A673 (cell line): ENCODE results near the gene DOCK1. TPM values are rescaled to one million over a fixed set of nuclear protein-coding genes. Genes with fewer than 3 reads are reported as not detected.
A peak's percentile ranks its signal among the peaks of the same experiment; 100 is the strongest.

ENCODE experiments used
- BruUV-seq: library from RNA; stranded (reverse); fragments of 400-500 nt; replicated peaks from 2 replicates; lab custom pipeline; 2021; lab: Mats Ljungman, UMichigan
- CTCF ChIA-PET: fragments of 300-600 bp; sonication (Branson Sonifier 250); formaldehyde crosslinking; loops from one replicate; lab custom pipeline; 2022; ENCODE audit warnings: antibody characterized with exemption; lab: Charles Lee
- POLR2A ChIA-PET: fragments of 300-600 bp; sonication (Branson Sonifier 250); formaldehyde crosslinking; loops from one replicate; lab custom pipeline; 2022; ENCODE audit warnings: antibody characterized with exemption; ENCODE audit not compliant: low non-redundant PET; lab: Charles Lee
- DNase-seq: peaks from one replicate; pipeline ENCODE4 v3.0.0-alpha.2; 2015; ENCODE audit warnings: low spot score
- H3K27ac ChIP-seq: fragments of 200-600 bp; sonication (generic); 2 replicates; pipeline ENCODE4 v1.5.1; 2016; ENCODE audit warnings: mixed run types, low read depth, mild to moderate bottlenecking, mixed read lengths, antibody characterized with exemption, low read length; ENCODE audit not compliant: poor library complexity, severe bottlenecking
- H3K27me3 ChIP-seq: fragments of 200-600 bp; sonication (generic); replicated peaks from 2 replicates; pipeline ENCODE4 v1.6.1; 2017; ENCODE audit warnings: mixed run types, low read depth, mild to moderate bottlenecking, mixed read lengths, antibody characterized with exemption, low read length; ENCODE audit not compliant: insufficient read depth, poor library complexity
- H3K36me3 ChIP-seq: fragments of 200-600 bp; sonication (generic); 2 replicates; pipeline ENCODE4 v1.6.1; 2016; ENCODE audit warnings: mixed run types, mild to moderate bottlenecking, mixed read lengths, antibody characterized with exemption, low read length; ENCODE audit not compliant: insufficient read depth, poor library complexity, severe bottlenecking
- H3K4me1 ChIP-seq: fragments of 200-600 bp; sonication (generic); 2 replicates; pipeline ENCODE4 v1.6.1; 2017; ENCODE audit warnings: mixed run types, mild to moderate bottlenecking, mixed read lengths, antibody characterized with exemption, low read length; ENCODE audit not compliant: insufficient read depth, poor library complexity, severe bottlenecking
- H3K4me3 ChIP-seq: fragments of 200-600 bp; sonication (generic); 2 replicates; pipeline ENCODE4 v1.5.1; 2016; ENCODE audit warnings: low read depth, mixed run types, mild to moderate bottlenecking, mixed read lengths, low read length; ENCODE audit not compliant: poor library complexity, severe bottlenecking
- H3K9me3 ChIP-seq: fragments of 200-600 bp; sonication (generic); 2 replicates; pipeline ENCODE4 v1.6.1; 2016; ENCODE audit warnings: mixed run types, low read depth, mild to moderate bottlenecking, mixed read lengths, antibody characterized with exemption, low read length; ENCODE audit not compliant: poor library complexity, severe bottlenecking
- CTCF ChIP-seq: fragments of 300-800, 200-600 bp; sonication (generic); conservative IDR thresholded peaks from 2 replicates; pipeline ENCODE4 v1.5.1; 2017; ENCODE audit warnings: low read depth, mild to moderate bottlenecking, antibody characterized with exemption, low read length, moderate library complexity, mixed read lengths
- EZH2 ChIP-seq: fragments of 200-600 bp; sonication (generic); IDR thresholded peaks from 2 replicates; pipeline ENCODE4 v1.6.1; 2017; ENCODE audit warnings: borderline replicate concordance, low read depth, mild to moderate bottlenecking, mixed read lengths, antibody characterized with exemption, low read length; ENCODE audit not compliant: poor library complexity, severe bottlenecking
- intact Hi-C: fragments of 100-400 bp; cut with micrococcal nuclease; formaldehyde crosslinking; loops from one replicate; pipeline ENCODE4 v1.10.0; 2022; ENCODE audit not compliant: unreplicated experiment
- total RNA-seq: library from RNA; stranded (reverse); gene quantifications from 2 replicates; pipeline ENCODE4 v1.2.3, GENCODE V29; 2021

DOCK1 gene
- total RNA-seq, 1 experiment from 2014 or later: 30.7 TPM

DNA sequence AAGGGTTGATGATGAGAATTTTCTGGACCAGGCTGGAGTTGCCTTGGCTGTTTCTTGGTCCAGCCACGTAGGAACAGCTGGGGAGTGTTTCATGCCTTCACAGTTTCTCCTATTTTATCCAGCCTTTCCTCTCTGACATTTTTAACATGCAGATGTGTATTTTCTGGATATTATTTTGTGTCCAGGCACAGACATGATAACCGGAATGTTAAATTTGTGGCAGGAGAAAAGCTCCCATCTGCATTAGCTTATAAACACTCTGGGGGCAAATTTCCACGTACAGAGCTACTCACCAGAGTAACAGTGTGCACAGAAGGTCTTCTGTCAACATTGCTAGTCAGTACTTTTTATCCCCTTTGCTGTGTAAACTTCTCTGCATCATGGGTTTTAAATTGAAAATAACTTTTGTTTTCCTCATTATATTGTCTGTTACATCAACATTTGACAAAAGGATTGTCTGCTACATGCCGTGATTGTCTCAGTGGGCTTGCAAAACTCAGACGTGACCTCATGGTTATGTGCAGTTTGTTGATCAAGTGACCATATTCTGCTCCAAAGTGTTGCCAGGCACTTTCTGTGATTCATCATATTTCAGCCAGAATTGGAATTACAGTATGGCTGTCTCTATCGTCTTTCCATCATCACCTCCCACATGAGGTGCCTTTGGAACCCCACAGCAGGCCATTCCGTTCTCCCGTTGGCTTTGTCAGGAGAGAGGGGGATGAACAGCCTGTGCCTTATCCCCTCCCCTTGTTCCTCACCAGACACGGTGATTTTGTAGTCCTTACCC lies 249.8 kb downstream of the DOCK1 start:
- Histone ChIP-seq H3K4me3 (no peak overlapping the region), H3K27me3 (no peaks in the 10 kb centered on the region), H3K4me1 (peaks cover 11% of the 10 kb centered on the region), H3K27ac (no peak overlapping the region), H3K9me3 (no peaks in the 10 kb centered on the region), H3K36me3 (no peaks in the 10 kb centered on the region)
- TF ChIP-seq CTCF (no peak), EZH2 (no peak)
- BruUV-seq: no TSS peak
- intact Hi-C loops: no loop called here
- POLR2A ChIA-PET: no interaction called here
- no peak for DNase-seq
- CTCF ChIA-PET: no interaction called here

DNA sequence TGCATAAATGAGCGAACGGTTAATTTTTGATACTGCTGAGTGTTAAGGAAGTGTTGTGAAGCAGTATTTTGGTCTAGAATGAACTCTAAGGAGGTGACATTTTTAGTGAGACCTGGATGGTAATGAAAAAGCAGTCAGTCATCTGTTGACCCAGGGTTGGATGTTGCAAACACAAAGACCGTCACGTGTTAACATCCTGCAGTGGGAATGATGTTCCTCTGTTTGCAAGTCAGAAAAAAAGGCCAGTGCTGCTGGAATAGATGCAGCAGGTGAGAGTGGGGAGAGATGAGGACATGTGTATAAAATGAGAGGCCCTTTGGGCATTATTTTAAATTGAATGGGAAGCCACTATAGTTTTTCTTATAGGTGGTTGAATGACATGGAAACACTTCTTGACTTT lies 251.9 kb downstream of the DOCK1 start:
- BruUV-seq: no TSS peak
- ChIA-PET POLR2A (no interaction called here), CTCF (no interaction called here)
- TF ChIP-seq EZH2: no peak
- no peak for TF ChIP-seq CTCF
- Histone ChIP-seq H3K36me3 (no peaks in the 10 kb centered on the region), H3K4me3 (no peak overlapping the region), H3K9me3 (no peaks in the 10 kb centered on the region), H3K4me1 (peaks cover 11% of the 10 kb centered on the region), H3K27me3 (no peaks in the 10 kb centered on the region), H3K27ac (no peak overlapping the region)
- intact Hi-C loops: no loop called here
- DNase-seq: no peak

DNA sequence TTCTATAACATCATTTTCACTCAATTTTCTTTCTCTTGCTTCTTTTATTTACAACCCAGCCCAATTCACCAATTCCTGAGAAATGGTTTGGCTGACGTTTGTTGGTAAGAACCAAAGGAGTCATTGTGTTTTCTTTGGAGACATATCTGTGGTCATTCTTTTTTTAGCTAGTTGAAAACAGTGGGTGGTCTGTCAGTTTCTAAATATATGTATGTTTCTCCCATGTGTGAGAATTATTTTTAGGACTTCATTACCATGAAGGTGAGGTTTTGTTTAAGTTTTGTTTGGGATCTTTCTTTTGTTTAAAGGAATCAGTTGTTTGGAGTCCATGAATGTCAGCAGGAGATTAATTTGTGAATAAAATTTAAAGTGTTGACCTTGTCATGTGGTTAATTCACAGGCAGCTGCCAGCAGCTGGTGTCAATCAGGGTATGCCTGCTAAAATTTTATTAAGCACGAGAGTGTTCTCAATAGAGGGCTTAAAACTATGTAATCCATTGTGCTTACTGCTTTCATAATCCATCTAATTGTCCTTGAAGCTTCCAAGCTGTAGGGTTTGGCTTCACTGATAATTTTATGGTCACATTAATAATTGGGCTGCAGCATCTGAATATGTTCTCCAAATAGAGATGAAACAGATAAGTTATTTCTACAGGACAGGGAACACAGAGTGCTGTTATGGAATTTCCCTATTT lies 252.4 kb downstream of the DOCK1 start:
- no peaks in the 10 kb centered on the region for H3K27me3 ChIP-seq
- no peaks in the 10 kb centered on the region for H3K9me3 ChIP-seq
- TF ChIP-seq EZH2 (no peak), CTCF (no peak)
- no peaks in the 10 kb centered on the region for H3K36me3 ChIP-seq
- ChIA-PET CTCF (no interaction called here), POLR2A (no interaction called here)
- intact Hi-C loops: no loop called here
- no peak overlapping the region for H3K4me3 ChIP-seq
- DNase-seq: peak; percentile 61
- H3K27ac ChIP-seq: no peak overlapping the region
- no TSS peak for BruUV-seq
- peaks cover 11% of the 10 kb centered on the region for H3K4me1 ChIP-seq
